NT2/D1 (cell line): ENCODE measurements around the gene SLC7A5.
"Not testable (repeated sequence)": the region's sequence is repeated elsewhere in the genome, so short reads cannot be mapped to it uniquely, and the experiment has no call there.

Experiments used
- SUZ12 ChIP-seq: IDR thresholded peaks from 2 replicates; pipeline ENCODE4 v1.6.1; 2011; ENCODE audit not compliant: insufficient read length, insufficient read depth; ENCODE audit errors: extremely low read depth
- YY1 ChIP-seq: IDR thresholded peaks from 2 replicates; pipeline ENCODE4 v1.6.1; 2011; ENCODE audit not compliant: insufficient read length, insufficient read depth

DNA sequence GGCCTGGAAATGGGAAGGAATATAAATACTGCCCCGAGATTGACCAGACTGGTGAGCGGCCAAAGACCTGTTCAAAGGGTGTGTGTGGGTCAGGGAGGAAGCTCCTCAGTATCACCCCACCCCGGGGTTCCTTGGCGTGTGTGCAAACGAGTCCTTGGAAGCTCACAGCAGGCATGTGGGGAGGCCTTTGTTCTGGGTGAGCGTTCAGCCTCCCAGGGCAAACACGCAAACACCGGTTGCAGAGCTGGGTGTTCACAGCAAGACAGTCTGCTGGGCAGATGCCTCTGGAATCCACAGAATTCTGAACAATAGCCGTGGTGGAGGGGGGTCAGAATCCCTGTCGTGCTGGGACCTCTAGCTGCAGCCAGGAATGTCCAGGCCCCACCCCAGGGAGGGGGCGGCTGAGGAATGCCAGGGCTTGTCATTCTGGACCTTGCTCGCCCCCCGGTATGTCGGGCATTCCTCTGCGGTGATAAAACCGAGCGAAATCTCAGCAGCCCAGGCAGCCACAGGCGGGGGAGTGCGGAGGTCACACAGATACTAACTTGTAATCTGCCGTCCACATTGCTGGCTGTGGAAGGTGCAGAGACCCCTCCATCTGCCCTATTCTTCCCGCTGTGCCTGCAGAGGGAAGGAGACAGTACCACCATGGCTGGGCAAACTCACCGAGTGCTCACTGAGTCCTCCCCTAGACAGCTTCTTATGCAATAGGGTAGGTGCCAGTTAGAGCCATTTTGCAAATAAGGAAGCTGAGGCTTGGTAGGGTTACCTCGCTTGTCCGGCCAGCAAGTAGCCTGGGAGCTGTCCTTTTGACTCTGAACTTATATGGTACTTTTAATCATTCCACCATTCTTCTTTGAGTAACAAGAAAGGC lies 1.3 kb upstream of the SLC7A5 start:
- not testable (repeated sequence) for TF ChIP-seq SUZ12, YY1
